GM18498 (cell line): ENCODE data around the gene ABCC8.

Source experiments
- ATAC-seq: cut with Tn5 transposase; IDR thresholded peaks from one replicate; pipeline ENCODE4 v1.9.1; 2021; ENCODE audit warnings: mild to moderate bottlenecking, moderate library complexity; ENCODE audit not compliant: unreplicated experiment

The ABCC8 gene

DNA sequence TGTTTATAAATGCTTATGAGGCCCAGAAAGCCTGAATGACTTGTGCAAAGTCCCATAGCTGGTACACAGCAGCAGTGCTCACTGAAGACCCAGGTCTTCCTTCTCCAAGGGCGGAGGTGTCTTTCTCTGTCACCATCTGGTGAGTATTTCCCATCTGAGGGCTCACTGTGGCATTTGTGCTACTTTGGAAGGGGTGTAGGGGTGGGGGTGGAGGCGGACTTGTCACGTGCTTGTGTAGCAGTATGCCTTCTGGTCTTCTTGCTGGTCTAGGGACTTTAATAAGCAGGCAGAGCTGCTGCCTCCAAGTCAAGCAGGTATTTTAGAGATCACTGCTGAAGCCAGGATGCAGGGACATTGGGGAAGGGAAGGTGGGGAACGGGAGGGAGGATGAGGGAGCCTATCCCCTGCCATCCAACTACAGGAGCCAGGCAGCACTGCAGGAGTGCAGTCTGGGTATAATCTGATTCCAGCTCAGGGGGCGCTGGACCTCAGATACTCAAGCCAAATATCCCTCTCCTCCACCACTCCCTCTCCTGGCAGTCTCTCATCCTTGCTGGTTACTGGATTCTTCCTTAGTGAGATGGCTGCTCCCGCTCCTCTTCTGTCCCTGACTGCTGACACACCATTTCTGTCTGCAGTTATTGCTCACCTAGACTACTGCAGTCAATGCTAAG, 3.4 kb downstream of the ABCC8 start:
- ATAC-seq: no peak

- ATAC-seq: no peak
Measured at GRCh38 chr11:17472467-17472866, 4.2 kb downstream of the ABCC8 start.

DNA sequence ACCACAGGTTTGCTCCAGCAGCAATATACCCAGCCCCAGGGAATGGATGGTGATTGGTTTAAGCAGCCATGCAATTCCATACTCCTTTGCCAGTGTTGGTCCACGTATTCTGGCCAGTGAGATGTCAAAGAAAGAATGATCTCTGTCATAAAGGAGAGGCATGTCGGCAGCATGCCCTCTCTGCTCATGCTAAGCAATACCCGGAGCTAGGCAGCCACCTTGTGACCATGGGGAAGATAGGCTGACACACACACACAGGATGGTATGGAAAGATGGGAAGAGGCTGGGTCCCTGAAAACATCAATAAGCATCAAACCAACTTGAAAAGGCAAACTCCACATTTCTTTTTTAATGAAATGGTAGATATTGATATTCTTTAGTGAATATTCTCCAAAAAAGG, 5.1 kb downstream of the ABCC8 start:
- no peak for ATAC-seq

DNA sequence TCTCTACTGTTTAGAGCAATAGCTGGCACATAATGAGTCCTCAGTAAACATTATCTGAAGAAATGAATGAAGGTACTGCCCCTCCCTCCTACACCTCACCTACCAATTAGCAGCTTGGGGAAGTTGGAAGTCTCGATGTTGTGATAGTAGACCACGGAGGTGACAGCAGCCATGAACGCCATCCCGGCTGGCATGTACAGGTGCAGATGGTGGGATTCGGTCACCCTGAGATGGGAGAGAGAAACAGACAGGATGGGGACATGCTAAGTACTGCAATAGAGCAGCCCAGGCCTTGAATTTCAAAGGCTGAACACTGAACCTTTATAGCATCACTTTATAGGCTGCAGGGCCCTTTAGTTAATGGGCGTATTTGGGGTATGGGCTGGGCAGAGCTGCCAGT, 6.6 kb downstream of the ABCC8 start:
- ATAC-seq: no peak

DNA sequence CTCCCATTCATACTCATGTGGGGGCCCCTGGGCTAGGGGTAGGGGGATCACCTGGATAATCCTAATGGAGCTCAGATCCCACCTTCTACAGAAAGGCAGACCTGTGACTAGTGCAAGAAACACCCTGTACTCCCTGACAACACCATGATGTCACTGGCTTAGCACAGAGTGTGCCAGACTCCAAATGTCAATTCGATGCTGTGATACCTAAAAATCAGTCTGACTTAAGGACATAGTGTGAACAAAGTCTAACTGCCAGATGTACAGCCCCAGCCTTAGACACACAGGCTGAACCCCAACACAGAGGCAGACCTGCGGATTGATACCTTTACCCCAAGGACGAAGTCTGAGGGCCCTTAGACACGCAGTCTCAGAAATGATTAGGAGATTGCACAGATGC, 8.5 kb downstream of the ABCC8 start:
- no peak for ATAC-seq

GRCh38 chr11:17463546-17464174, 13.0 kb downstream of the ABCC8 start:
- ATAC-seq: no peak

GRCh38 chr11:17462940-17463339, 13.7 kb downstream of the ABCC8 start:
- no peak for ATAC-seq

DNA sequence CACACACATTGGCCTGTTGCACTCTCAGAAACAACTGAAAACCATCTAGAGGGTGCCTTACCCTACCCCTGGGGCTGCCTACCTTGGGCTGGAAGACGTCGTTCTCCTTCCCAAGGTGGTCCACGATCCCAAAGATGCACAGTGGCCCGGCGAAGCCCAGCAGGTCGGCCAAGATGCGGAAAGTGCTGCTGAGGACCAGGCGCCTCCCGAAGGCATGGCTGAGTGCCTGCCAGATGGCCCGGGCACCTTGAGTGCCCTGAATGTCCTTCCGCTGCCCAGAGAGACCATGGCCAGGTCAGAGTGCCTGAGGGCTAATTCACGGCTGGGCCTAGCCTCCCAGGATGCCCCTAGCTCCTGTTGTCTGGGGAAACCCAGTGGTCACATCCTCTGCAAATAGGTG, 16.2 kb downstream of the ABCC8 start:
- no peak for ATAC-seq

- no peak for ATAC-seq
Measured at GRCh38 chr11:17459236-17459896, 17.3 kb downstream of the ABCC8 start.

DNA sequence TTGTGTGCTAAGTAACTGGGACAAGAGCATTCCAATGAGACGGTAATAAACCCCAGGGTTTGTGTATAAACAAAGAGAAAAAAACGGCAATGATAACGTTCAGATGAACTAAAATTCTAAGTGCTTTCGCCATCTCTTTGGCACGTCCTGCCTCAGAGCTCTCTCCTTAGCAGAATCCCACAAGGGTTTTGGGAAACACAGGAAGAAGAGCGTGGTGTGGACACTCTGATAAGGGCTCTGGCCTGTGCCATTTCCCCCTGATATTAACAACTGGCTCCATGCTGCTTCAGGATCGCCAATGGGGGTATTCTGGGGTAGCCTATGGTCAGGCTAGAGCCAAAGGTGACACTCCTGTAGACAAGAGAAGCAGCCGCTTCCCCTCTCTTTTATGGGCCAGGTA, 18.4 kb downstream of the ABCC8 start:
- no peak for ATAC-seq

GRCh38 chr11:17457396-17458173, 19.1 kb downstream of the ABCC8 start:
- no peak for ATAC-seq

DNA sequence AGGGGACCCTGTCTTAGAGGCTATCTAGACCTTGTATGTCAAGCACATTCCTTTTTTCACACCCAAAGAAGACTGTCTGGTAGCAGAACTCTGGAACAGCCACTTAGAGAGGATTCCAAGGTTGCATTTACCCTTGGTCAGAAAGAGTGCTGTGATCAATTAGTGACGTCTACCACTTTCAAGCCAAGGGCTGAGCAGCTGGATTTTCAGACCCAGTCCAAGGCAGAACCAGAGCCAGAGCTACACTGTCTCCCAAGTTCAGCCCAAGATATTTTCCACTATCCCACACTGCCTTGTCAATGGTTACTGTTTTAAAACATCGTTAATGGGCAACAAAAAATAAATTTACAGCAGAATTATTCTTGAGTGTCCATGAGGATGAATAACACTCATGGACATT, 24.0 kb downstream of the ABCC8 start:
- no peak for ATAC-seq

GRCh38 chr11:17449158-17449557, 27.5 kb downstream of the ABCC8 start:
- no peak for ATAC-seq

DNA sequence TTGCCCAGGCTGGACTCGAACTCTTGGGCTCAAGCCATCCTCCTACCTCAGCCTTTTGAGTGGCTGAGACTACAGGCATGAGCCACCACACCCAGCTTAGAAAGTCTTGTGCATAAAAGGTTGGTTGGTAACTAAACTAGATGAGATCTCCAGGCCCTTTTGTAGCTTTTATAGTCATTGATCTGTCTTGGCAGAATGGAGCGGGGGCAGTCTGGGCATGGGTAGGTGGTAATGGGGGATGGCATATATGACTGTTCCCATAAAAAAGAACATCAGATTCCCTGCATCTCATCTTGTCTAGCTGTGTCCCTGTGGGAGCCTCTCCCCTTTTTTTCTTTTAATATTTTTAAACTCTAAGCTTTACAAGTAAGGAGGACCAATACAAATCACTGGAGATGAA, 30.2 kb downstream of the ABCC8 start:
- ATAC-seq: no peak

DNA sequence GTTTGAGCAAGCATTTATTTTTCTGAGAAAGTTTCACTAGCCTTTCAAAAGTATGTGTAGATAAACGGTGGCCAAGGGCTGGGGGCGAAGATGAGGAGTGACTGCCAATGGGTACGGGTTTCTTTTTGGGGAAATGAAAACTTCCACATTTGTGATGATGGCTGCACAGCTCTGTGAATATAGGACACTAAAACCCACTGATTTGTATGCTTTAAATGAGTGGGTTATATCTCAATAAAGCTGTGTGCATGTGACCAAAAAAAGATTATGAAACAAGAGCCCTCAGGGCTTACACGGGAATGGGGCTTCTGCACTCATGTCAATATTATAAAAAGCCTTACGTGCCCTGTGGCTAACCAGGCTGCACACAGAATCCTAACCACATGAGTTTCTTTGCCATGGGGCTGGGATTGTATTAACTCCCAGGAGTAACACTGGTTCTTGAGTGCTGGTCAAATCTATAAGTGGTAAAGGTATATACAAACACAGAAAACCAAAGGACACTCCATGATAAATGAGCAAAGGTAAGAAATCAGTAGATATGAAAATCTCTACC, 31.3 kb downstream of the ABCC8 start:
- no peak for ATAC-seq

GRCh38 chr11:17443926-17444690, 32.5 kb downstream of the ABCC8 start:
- no peak for ATAC-seq

DNA sequence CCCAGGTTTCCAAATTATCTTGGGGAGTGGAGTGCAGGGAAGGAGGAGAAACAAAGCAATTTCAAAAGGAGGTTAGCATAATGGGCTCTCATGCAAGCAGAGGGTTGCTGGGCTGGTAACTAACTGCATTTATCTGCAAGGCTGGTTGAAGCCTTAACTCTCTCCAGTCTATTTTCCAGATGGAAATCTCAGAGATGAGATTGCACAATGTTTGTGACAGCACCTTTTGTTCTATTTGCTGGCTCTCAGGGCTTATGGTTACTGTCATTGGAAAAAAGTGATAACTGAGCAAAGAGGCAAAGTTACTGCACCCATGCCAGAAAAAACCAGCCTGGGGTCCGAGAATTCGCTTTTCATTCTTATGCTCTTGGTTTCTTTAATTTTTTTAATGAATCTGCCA, 33.2 kb downstream of the ABCC8 start:
- ATAC-seq: no peak

DNA sequence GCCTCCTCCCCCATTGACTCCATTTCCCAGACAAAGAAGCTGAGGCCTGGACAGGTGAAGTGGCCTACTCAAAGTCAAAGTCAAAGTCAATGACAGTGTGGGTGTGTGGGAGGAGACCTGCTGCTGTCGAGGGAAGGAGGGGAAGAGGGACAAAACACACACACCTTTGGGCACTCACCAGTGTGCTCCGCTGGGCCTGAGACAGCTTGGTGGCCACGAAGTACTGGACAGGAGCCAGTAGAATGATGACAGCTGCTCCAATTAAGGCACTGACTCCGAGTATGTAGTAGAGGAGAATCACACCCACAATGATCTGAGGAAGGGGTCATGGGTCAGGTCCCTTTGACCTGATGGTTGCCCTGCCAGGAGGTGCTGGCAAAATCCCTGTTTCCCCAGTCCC, 33.6 kb downstream of the ABCC8 start:
- no peak for ATAC-seq

DNA sequence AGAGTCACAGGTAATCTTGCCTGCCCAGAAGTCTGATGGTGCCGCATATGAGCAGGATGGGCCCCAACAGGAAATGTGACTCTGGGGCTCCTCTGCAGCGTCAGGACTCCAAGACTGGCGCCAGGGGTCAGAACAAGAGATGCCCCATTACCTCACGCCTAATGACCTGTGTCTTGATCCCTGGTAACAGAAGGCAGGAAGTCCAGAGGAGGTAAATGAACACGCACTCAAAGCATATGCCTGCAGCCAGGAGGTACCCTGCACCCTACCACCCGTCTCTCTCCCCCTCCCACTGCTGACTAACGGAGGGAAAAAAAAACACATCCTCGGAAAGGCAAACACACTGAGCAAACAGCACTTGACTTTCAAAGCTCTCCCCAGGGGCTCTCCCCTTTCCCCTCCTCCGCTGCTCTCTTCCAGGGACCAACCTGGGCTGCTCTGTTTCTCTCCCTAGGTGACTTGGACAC, 37.3 kb downstream of the ABCC8 start:
- ATAC-seq: no peak

DNA sequence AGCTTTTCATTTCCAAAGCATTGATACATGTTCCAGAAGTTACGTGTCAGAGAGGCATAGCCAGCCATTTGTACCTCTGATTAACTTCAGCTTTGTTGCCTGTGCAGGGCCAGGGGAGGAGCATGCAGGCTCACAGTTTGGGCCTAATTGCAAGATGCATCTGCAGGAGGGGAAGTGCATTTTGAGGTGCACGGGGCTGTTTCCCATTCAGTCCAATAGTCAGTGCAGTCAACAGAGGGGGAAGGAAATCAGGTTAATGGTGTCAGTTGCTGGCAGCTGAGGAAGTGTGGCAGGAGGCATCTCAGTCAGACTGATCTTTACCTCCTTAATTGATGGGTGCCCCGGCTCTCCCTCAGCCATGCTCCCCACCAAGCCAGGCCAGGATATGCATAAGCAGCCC, 39.3 kb downstream of the ABCC8 start:
- no peak for ATAC-seq

DNA sequence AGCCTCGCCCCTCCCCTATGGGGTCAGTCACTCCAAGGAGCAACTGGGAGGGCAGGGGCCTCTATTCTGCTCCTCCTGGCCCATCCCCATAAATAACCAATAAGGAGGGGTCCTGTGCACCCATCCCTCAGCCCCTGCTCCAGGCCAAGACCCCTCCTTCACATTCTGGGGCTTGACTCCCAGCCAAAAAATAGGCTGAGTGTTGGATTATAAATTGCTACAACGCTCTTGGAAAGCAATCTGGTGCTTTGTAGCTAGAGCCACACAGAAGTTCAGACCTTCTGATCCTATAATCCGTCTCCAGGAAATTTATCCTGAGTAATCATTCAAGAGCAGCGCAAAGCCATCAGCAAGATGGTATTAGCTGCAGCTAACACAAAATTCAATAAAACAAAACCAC, 42.5 kb downstream of the ABCC8 start:
- ATAC-seq: no peak
